SKM-1 (cell line): ENCODE measurements around the gene KCNQ1.

Experiments
- DNase-seq: peaks from one replicate; lab custom pipeline; 2025; ENCODE audit not compliant: unreplicated experiment; lab: John Stamatoyannopoulos, UW

Gene KCNQ1

GRCh38 chr11:2565447-2566222, 120.8 kb downstream of the KCNQ1 start:
- DNase-seq, result no peak

DNA sequence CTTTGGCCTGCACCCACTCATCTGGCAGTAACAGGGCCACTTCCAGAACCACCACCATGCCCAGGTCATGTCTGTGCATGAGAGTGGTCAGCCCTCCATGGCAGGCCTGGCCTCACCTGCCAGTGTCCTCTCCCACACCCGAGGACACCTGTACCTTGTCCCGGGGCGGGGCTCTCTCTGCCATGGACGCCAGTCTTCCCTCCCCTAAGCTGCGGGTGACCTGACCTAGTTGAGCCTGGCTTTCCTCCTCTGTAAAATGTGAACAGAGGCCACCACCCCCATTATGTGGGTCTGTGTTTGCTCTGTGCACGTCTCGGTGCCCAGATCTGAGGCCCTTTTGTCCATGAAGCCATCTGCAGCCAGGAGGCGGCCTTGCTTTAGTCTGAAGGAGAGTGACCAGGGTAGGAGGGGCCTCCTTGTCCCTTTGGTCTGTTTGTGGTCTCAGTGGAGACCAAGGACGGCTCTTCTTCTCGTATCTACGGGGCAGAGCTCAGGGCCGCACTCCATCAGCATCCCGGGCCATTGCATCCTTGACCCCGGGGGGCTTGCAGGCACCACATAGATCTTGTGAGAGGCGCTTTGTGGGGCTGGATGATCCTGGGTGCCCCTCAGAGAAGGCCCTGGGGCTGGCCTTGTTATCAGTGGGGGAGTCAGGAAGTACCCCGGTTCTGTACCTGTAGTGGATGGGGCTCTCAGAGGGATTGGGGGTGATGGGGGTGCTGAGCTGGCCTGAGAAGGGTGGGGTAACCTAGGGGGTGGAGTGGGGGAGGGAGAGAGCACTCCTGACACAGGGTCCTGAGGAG, 121.6 kb downstream of the KCNQ1 start:
- no peak for DNase-seq

DNA sequence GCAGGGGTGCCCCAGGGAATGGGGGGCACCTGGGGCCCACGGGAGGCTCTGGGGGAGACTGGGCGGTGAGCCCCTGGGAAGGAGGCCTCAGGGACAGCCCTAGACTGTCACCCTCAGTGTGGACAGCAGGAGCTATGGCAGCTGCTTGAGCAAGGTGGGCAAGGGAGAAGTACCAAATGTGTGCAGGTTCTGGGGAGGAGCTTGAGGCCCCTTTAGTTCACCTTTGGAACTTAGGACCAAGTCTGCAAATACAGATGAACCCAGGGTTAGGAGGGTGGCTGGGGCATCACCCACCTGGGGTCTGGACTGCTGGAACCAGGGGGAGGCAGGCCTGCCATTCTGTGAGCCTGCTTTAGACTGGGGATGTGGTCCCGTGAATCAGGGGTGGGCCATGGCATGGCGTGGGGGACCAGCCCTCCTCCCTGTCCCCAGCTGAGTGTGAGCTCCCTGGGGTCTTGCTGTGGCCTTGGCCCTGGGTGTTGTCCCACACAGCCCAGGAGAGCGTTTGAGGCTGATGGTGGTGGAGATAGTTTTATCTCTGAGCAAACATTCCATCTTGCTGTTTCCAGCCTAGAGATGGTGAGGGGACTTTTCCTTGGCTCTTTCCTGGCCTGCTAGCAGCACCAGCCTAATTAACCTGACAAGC, 122.3 kb downstream of the KCNQ1 start:
- no peak for DNase-seq

DNA sequence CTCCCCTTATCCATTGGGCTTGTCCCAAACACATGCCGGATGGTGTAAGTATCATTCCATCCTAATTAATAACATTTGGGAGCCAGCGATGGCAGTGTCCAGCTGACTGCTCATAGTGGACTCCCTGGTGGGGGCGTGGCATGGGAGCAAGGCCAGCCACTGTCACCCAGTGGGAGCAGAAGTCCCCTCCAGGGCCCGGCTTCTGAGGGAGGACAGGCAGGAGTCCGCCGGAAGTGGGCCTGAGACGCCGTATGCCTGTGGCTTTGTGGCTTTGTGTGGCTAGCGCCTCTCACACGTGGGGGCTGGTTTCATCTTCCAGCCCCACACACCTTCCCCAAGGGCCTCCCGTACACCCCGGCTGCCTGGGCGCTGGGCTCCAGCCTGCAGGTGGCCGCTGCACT, 124.5 kb downstream of the KCNQ1 start:
- DNase-seq, result no peak

DNA sequence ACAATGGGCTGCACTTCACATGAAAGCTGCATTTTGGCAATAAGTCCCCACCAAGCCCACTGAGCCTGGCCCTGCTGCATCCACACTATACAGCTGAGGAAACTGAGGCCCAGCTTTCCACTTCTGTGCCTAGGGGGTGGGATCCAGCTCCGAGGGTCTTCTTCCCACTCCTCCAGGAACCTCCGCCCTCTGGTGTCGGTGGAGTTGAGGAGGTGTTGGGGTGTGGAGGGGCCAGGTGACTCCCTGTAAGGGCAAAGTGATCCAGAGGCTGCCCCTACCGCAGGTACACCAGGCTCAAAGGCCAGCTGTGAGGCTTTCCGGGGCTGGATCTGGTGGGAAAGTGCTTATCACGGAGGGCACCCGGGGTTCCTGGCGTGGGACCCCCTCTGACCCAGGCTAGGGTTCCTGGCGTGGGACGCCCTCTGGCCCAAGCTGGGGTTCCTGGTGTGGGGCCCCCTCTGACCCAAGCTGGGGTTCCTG, 125.0 kb downstream of the KCNQ1 start:
- DNase-seq, result no peak

DNA sequence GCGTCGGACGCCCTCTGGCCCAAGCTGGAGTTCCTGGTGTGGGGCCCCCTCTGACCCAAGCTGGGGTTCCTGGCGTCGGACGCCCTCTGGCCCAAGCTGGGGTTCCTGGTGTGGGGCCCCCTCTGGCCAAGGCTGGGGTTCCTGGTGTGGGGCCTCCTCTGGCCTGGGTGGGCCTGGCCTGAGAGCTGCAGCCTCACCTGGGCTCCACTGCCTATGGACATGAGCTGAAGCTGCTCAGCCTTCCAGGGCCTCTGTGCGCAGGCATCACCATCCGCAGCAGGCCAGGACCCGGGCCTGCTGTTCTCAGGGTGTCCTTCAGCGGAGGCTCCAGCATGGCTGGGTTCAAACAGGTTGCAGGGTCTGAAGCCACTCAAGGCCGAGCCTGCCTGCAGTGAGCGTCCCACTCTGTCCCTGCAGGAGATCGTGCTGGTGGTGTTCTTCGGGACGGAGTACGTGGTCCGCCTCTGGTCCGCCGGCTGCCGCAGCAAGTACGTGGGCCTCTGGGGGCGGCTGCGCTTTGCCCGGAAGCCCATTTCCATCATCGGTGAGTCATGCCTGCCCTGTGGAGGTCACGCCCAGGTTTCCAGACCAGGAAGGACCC, 125.5 kb downstream of the KCNQ1 start:
- no peak for DNase-seq

DNA sequence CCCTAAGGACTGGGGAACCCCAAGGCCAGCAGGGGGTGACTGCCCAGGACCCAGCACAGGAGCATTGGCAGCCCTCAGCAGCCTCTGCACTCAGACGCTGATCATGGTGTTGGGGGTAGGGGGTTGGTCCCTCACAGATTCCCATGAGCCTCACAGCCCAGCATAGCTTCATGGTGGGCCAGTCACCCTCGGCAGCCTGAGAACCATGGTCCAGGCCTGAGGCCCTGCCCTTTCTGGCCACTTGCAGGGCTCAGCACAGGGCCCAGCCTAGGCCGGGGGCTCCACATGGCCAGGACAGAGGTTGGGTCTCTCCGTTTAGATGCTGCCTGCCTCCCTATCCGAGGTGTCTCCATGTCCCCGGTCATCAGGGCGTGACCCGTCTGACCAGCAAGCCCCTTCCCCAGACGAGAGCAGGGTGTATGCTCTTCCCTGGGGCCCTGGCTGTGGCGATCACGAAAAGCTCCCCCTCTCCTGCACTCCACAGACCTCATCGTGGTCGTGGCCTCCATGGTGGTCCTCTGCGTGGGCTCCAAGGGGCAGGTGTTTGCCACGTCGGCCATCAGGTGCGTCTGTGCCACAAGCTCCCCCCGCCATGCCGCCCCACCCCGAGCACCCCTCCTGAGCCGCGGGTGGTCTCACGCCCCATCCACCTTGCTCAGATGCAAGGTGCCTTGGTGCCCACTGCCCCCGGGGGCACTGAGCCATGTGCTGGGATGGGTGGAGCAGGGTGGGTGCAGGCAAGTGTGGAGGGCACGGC, 126.2 kb downstream of the KCNQ1 start:
- no peak for DNase-seq

- no peak for DNase-seq
Measured at GRCh38 chr11:2571598-2572281, 126.9 kb downstream of the KCNQ1 start.

GRCh38 chr11:2572491-2573239, 127.9 kb downstream of the KCNQ1 start:
- no peak for DNase-seq

DNA sequence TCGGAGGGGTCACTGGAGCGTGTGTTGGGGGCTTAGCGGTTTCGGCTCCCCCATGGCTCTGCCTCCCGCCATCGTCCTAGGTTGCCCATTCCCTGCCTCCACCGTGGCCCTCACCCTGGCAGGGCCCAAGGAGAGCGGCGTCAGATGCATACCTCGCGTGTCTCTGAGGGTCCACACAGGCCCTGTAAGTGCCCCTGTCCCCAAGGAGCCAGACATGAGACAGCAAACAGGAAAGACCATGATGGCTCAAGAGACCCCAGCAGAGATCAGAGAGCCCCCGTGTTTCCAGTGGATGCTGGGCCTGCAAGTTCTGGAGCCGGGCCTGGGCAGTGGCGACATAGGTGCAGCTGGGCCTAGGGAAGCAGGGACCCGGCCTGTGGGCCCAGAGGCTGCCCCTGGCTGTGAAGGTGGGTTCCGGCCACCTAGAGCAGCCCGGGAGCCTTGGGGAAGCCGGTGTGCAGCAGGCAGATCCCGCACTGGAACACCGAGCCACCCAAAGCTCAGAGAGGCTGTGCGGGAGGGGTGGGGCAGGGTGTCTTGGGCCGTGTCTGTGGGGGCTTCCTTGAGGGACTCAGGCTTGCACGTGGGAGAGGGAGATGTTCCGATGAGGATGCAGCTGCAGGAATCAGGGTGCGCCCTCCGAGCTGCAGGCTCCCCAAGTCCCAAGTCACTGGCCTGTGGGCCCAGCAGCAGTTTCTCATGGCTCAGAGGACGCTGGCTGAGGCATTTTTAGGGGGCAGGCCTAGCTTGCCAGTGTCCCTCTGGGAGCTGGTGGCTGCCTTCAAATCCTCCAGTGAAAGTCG, 128.6 kb downstream of the KCNQ1 start:
- DNase-seq, result no peak

DNA sequence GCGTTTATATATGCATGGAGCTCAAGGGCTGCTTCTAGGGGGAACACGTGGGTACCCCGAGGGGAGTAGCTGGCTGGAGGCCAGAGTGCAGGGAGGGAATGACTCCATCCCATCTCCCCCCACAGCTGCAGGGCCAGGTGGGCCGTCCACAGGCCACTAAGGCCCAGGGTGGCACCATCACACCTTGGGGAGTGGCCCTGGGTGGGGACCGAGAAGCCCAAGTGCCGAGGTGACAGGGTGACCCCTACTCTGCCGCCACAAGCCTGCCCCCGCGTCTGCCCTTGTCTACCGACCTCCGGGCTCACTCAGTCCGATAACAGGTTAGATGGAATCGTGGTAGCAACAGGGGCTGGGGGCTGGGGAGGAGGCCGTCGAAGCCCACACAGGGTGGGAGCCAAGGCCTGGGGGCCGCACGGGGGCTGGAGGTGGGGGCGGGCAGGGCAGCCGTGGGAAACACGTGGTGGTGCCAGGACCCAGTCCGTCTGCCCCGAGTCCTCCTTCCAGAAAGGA, 129.3 kb downstream of the KCNQ1 start:
- no peak for DNase-seq

- DNase-seq, result no peak
Measured at GRCh38 chr11:2574553-2575535, 130.0 kb downstream of the KCNQ1 start.

- DNase-seq, result no peak
Measured at GRCh38 chr11:2575591-2576051, 130.8 kb downstream of the KCNQ1 start.

GRCh38 chr11:2576111-2576510, 131.3 kb downstream of the KCNQ1 start:
- DNase-seq, result no peak

- DNase-seq, result no peak
Measured at GRCh38 chr11:2576549-2576948, 131.7 kb downstream of the KCNQ1 start.

GRCh38 chr11:2577031-2577990, 132.5 kb downstream of the KCNQ1 start:
- DNase-seq, result no peak
